ENCODE data around the gene ATP6V0D1.

GRCh38 chr16:67430977-67431774 is 49.8 kb downstream of the ATP6V0D1 start, which contains the start of gene HSD11B2:
- TF ChIP-seq CTCF (IDR thresholded peaks at IDR 0.05) (peak in 2 of 12 donors; percentile 5 to 12), POLR2A (IDR thresholded peaks at IDR 0.05) (no peak)
